ENCODE results near the gene DYRK2.

The DYRK2 gene

GRCh38 chr12:67709367-67709954 lies 60.9 kb downstream of the DYRK2 start:
- DNase-seq: no peak

- DNase-seq: no peak
Observed at GRCh38 chr12:67710582-67710981, 62.0 kb downstream of the DYRK2 start.

- no peak for DNase-seq
Observed at GRCh38 chr12:67712011-67712410, 63.5 kb downstream of the DYRK2 start.

- DNase-seq: no peak
Observed at GRCh38 chr12:67714648-67715047, 66.1 kb downstream of the DYRK2 start.

Measured in hematopoietic multipotent progenitor cell treated with erythropoietin and hydrocortisone succinate and interleukin-3 and kit ligand, for 8 days (in vitro differentiated cells).